A673 (cell line): Measurements from ENCODE around the gene PRR15L. TPM values are rescaled to one million over a fixed set of nuclear protein-coding genes. Genes with fewer than 3 reads are reported as not detected.

Experiments
- Bru-seq: library from RNA; stranded (reverse); fragments of 400-500 nt; gene quantifications from one replicate; lab custom pipeline; 2021; lab: Mats Ljungman, UMichigan
- BruChase-seq, 2 experiments: library from RNA; stranded (reverse); fragments of 400-500 nt; gene quantifications; one replicate each; lab custom pipeline; 2021; lab: Mats Ljungman, UMichigan
- BruUV-seq: library from RNA; stranded (reverse); fragments of 400-500 nt; replicated peaks from 2 replicates; lab custom pipeline; 2021; lab: Mats Ljungman, UMichigan
- CTCF ChIA-PET: fragments of 300-600 bp; sonication (Branson Sonifier 250); formaldehyde crosslinking; loops from one replicate; lab custom pipeline; 2022; ENCODE audit warnings: antibody characterized with exemption; lab: Charles Lee
- POLR2A ChIA-PET: fragments of 300-600 bp; sonication (Branson Sonifier 250); formaldehyde crosslinking; loops from one replicate; lab custom pipeline; 2022; ENCODE audit warnings: antibody characterized with exemption; ENCODE audit not compliant: low non-redundant PET; lab: Charles Lee
- DNase-seq: peaks from one replicate; pipeline ENCODE4 v3.0.0-alpha.2; 2015; ENCODE audit warnings: low spot score
- H3K27ac ChIP-seq: fragments of 200-600 bp; sonication (generic); 2 replicates; pipeline ENCODE4 v1.5.1; 2016; ENCODE audit warnings: mixed run types, low read depth, mild to moderate bottlenecking, mixed read lengths, antibody characterized with exemption, low read length; ENCODE audit not compliant: poor library complexity, severe bottlenecking
- H3K27me3 ChIP-seq: fragments of 200-600 bp; sonication (generic); replicated peaks from 2 replicates; pipeline ENCODE4 v1.6.1; 2017; ENCODE audit warnings: mixed run types, low read depth, mild to moderate bottlenecking, mixed read lengths, antibody characterized with exemption, low read length; ENCODE audit not compliant: insufficient read depth, poor library complexity
- H3K36me3 ChIP-seq: fragments of 200-600 bp; sonication (generic); 2 replicates; pipeline ENCODE4 v1.6.1; 2016; ENCODE audit warnings: mixed run types, mild to moderate bottlenecking, mixed read lengths, antibody characterized with exemption, low read length; ENCODE audit not compliant: insufficient read depth, poor library complexity, severe bottlenecking
- H3K4me1 ChIP-seq: fragments of 200-600 bp; sonication (generic); 2 replicates; pipeline ENCODE4 v1.6.1; 2017; ENCODE audit warnings: mixed run types, mild to moderate bottlenecking, mixed read lengths, antibody characterized with exemption, low read length; ENCODE audit not compliant: insufficient read depth, poor library complexity, severe bottlenecking
- H3K4me3 ChIP-seq: fragments of 200-600 bp; sonication (generic); 2 replicates; pipeline ENCODE4 v1.5.1; 2016; ENCODE audit warnings: low read depth, mixed run types, mild to moderate bottlenecking, mixed read lengths, low read length; ENCODE audit not compliant: poor library complexity, severe bottlenecking
- H3K9me3 ChIP-seq: fragments of 200-600 bp; sonication (generic); 2 replicates; pipeline ENCODE4 v1.6.1; 2016; ENCODE audit warnings: mixed run types, low read depth, mild to moderate bottlenecking, mixed read lengths, antibody characterized with exemption, low read length; ENCODE audit not compliant: poor library complexity, severe bottlenecking
- CTCF ChIP-seq: fragments of 300-800, 200-600 bp; sonication (generic); conservative IDR thresholded peaks from 2 replicates; pipeline ENCODE4 v1.5.1; 2017; ENCODE audit warnings: low read depth, mild to moderate bottlenecking, antibody characterized with exemption, low read length, moderate library complexity, mixed read lengths
- EZH2 ChIP-seq: fragments of 200-600 bp; sonication (generic); IDR thresholded peaks from 2 replicates; pipeline ENCODE4 v1.6.1; 2017; ENCODE audit warnings: borderline replicate concordance, low read depth, mild to moderate bottlenecking, mixed read lengths, antibody characterized with exemption, low read length; ENCODE audit not compliant: poor library complexity, severe bottlenecking
- intact Hi-C: fragments of 100-400 bp; cut with micrococcal nuclease; formaldehyde crosslinking; loops from one replicate; pipeline ENCODE4 v1.10.0; 2022; ENCODE audit not compliant: unreplicated experiment
- long read RNA-seq: library from polyadenylated mRNA; stranded (forward); transcript quantifications from one replicate; pipeline ENCODE4 v2.0.0, GENCODE V29; 2022
- total RNA-seq: library from RNA; stranded (reverse); gene quantifications from 2 replicates; pipeline ENCODE4 v1.2.3, GENCODE V29; 2021

Gene PRR15L
- total RNA-seq, result not detected in 2 replicates
- not detected for Bru-seq, nascent RNA
- BruChase-seq, experiment 1, labeled RNA remaining after a 2-hour chase, result not detected
- not detected for BruChase-seq, experiment 2, labeled RNA remaining after a 6-hour chase
- long read RNA-seq, result 0 reads

- peaks cover 13% of the 10 kb centered on the region for H3K4me1 ChIP-seq
- intact Hi-C loops, result no loop called here
- H3K36me3 ChIP-seq, result no peaks in the 10 kb centered on the region
- CTCF ChIA-PET, result interaction anchor here (1.9 kb wide), 1 partner anchor 11 kb away, joined by 7 read pairs; no protein-coding TSS in a partner anchor
- no peaks in the 10 kb centered on the region for H3K9me3 ChIP-seq
- H3K4me3 ChIP-seq, result no peak within 1 kb of the TSS
- no peak for DNase-seq
- BruUV-seq, result no TSS peak
- POLR2A ChIA-PET, result no interaction called here
- H3K27ac ChIP-seq, result no peak within 1 kb of the TSS
- no peaks in the 10 kb centered on the region for H3K27me3 ChIP-seq
- TF ChIP-seq CTCF (no peak), EZH2 (no peak)
Measured at GRCh38 chr17:47957591-47958490, at the start of gene PRR15L. PRR15L (minus strand) TSS chr17:47957883; CDS start chr17:47953234, 4,649 bp downstream.

- POLR2A ChIA-PET, result no interaction called here
Measured at GRCh38 chr17:48006936-48007709, 49.4 kb upstream of the PRR15L start.

More at GRCh38 chr17:48006936-48007709, 49.4 kb upstream of the PRR15L start:
- no peaks in the 10 kb centered on the region for H3K27me3 ChIP-seq
- no TSS peak for BruUV-seq
- H3K9me3 ChIP-seq, result no peaks in the 10 kb centered on the region
- no peak overlapping the region for H3K27ac ChIP-seq
- intact Hi-C loops, result no loop called here
- TF ChIP-seq CTCF (no peak), EZH2 (no peak)
- CTCF ChIA-PET, result no interaction called here
- no peak for DNase-seq
- no peak overlapping the region for H3K4me3 ChIP-seq
- H3K4me1 ChIP-seq, result peaks cover 53% of the 10 kb centered on the region
- no peaks in the 10 kb centered on the region for H3K36me3 ChIP-seq
